ENCODE results near the gene MYO16.
"Not testable (repeated sequence)": the region's sequence is repeated elsewhere in the genome, so short reads cannot be mapped to it uniquely, and the experiment has no call there.

Gene MYO16

GRCh38 chr13:109036078-109036780 lies 406.8 kb downstream of the MYO16 start:
- DNase-seq (ENCODE audit: low read depth in 4 of 4, low spot score in 1 of 4) = no peak

GRCh38 chr13:109043636-109044035 lies 414.2 kb downstream of the MYO16 start:
- no peak for DNase-seq (ENCODE audit: low read depth in 4 of 4, low spot score in 1 of 4)

GRCh38 chr13:109055850-109056249 lies 426.4 kb downstream of the MYO16 start:
- DNase-seq (ENCODE audit: low read depth in 4 of 4, low spot score in 1 of 4) = no peak

GRCh38 chr13:109058087-109058486 lies 428.7 kb downstream of the MYO16 start:
- DNase-seq (ENCODE audit: low read depth in 4 of 4, low spot score in 1 of 4) = no peak

GRCh38 chr13:109072505-109072904 lies 443.1 kb downstream of the MYO16 start:
- DNase-seq (ENCODE audit: low read depth in 4 of 4, low spot score in 1 of 4) = no peak

GRCh38 chr13:109074436-109074835 lies 445.0 kb downstream of the MYO16 start:
- no peak for DNase-seq (ENCODE audit: low read depth in 4 of 4, low spot score in 1 of 4)

- DNase-seq (ENCODE audit: low read depth in 4 of 4, low spot score in 1 of 4) = no peak
Measured at GRCh38 chr13:109074853-109075252, 445.4 kb downstream of the MYO16 start.

- no peak for DNase-seq (ENCODE audit: low read depth in 4 of 4, low spot score in 1 of 4)
Measured at GRCh38 chr13:109087916-109088623, 458.7 kb downstream of the MYO16 start.

- no peak for DNase-seq (ENCODE audit: low read depth in 4 of 4, low spot score in 1 of 4)
Measured at GRCh38 chr13:109088624-109088917, 459.2 kb downstream of the MYO16 start.

GRCh38 chr13:109090796-109091195 lies 461.4 kb downstream of the MYO16 start:
- no peak for DNase-seq (ENCODE audit: low read depth in 4 of 4, low spot score in 1 of 4)

- no peak for DNase-seq (ENCODE audit: low read depth in 4 of 4, low spot score in 1 of 4)
Measured at GRCh38 chr13:109091249-109091648, 461.8 kb downstream of the MYO16 start.

- not testable (repeated sequence) for DNase-seq (ENCODE audit: low read depth in 4 of 4, low spot score in 1 of 4)
Measured at GRCh38 chr13:109092186-109092585, 462.8 kb downstream of the MYO16 start.

- no peak for DNase-seq (ENCODE audit: low read depth in 4 of 4, low spot score in 1 of 4)
Measured at GRCh38 chr13:109093998-109094397, 464.6 kb downstream of the MYO16 start.

- no peak for DNase-seq (ENCODE audit: low read depth in 4 of 4, low spot score in 1 of 4)
Measured at GRCh38 chr13:109095126-109095525, 465.7 kb downstream of the MYO16 start.

GRCh38 chr13:109096101-109096500 lies 466.7 kb downstream of the MYO16 start:
- no peak for DNase-seq (ENCODE audit: low read depth in 4 of 4, low spot score in 1 of 4)

GRCh38 chr13:109100705-109101304 lies 471.4 kb downstream of the MYO16 start:
- DNase-seq (ENCODE audit: low read depth in 4 of 4, low spot score in 1 of 4) = no peak

GRCh38 chr13:109101550-109102144 lies 472.2 kb downstream of the MYO16 start:
- no peak for DNase-seq (ENCODE audit: low read depth in 4 of 4, low spot score in 1 of 4)

GRCh38 chr13:109105899-109106298 lies 476.5 kb downstream of the MYO16 start:
- no peak for DNase-seq (ENCODE audit: low read depth in 4 of 4, low spot score in 1 of 4)

- no peak for DNase-seq (ENCODE audit: low read depth in 4 of 4, low spot score in 1 of 4)
Measured at GRCh38 chr13:109110159-109110558, 480.7 kb downstream of the MYO16 start.

- no peak for DNase-seq (ENCODE audit: low read depth in 4 of 4, low spot score in 1 of 4)
Measured at GRCh38 chr13:109111141-109111540, 481.7 kb downstream of the MYO16 start.

GRCh38 chr13:109113427-109113826 lies 484.0 kb downstream of the MYO16 start:
- DNase-seq (ENCODE audit: low read depth in 4 of 4, low spot score in 1 of 4) = no peak

GRCh38 chr13:109114162-109114561 lies 484.8 kb downstream of the MYO16 start:
- DNase-seq (ENCODE audit: low read depth in 4 of 4, low spot score in 1 of 4) = no peak
